Astrocyte (in vitro differentiated cells and primary cell): ENCODE measurements around the gene ASNS. TPM values are rescaled to one million over a fixed set of nuclear protein-coding genes. Genes with fewer than 3 reads are reported as not detected.

Experiments used
- DNase-seq: peaks from one replicate; pipeline ENCODE4 v3.0.0-alpha.2; 2010; ENCODE audit warnings: low read depth
- FAIRE-seq: peaks from 2 replicates; lab custom pipeline; 2011; peaks lifted over from hg19 to GRCh38; lab: Jason Lieb, UNC
- H2AFZ ChIP-seq: 2 replicates; pipeline ENCODE4 v1.6.0; 2012; ENCODE audit warnings: low read depth, low read length, inconsistent platforms
- H3K27ac ChIP-seq: 2 replicates; pipeline ENCODE4 v1.5.1; 2011; ENCODE audit warnings: low read depth, low read length, inconsistent platforms
- H3K27me3 ChIP-seq: 2 replicates; pipeline ENCODE4 v1.6.0; 2011; ENCODE audit warnings: low read length, inconsistent platforms; ENCODE audit not compliant: insufficient read depth
- H3K36me3 ChIP-seq: 2 replicates; pipeline ENCODE4 v1.5.1; 2011; ENCODE audit warnings: low read length, inconsistent platforms; ENCODE audit not compliant: insufficient read depth
- H3K4me1 ChIP-seq: 2 replicates; pipeline ENCODE4 v1.5.1; 2011; ENCODE audit warnings: low read length, inconsistent platforms; ENCODE audit not compliant: insufficient read depth
- H3K4me2 ChIP-seq: 2 replicates; pipeline ENCODE4 v1.6.0; 2012; ENCODE audit warnings: low read length, inconsistent platforms
- H3K4me3 ChIP-seq: 2 replicates; pipeline ENCODE4 v1.5.1; 2011; ENCODE audit warnings: low read depth, mild to moderate bottlenecking, low read length, inconsistent platforms; ENCODE audit not compliant: insufficient read depth
- H3K79me2 ChIP-seq: 2 replicates; pipeline ENCODE4 v1.6.0; 2012; ENCODE audit warnings: mild to moderate bottlenecking, low read length, inconsistent platforms; ENCODE audit not compliant: insufficient read depth
- H3K9ac ChIP-seq: 2 replicates; pipeline ENCODE4 v1.6.0; 2012; ENCODE audit warnings: mild to moderate bottlenecking, low read length, inconsistent platforms
- H3K9me3 ChIP-seq: 2 replicates; pipeline ENCODE4 v1.5.1; 2012; ENCODE audit warnings: low read depth, mild to moderate bottlenecking, low read length, inconsistent platforms; ENCODE audit not compliant: insufficient read depth
- H4K20me1 ChIP-seq: 2 replicates; pipeline ENCODE4 v1.6.0; 2012; ENCODE audit warnings: low read length, inconsistent platforms; ENCODE audit not compliant: insufficient read depth
- H3K27ac Mint-ChIP-seq: one replicate; pipeline ENCODE4 v1.8.0; 2021; ENCODE audit warnings: mild to moderate bottlenecking, mixed read lengths; ENCODE audit not compliant: unreplicated experiment
- H3K27me3 Mint-ChIP-seq: one replicate; pipeline ENCODE4 v1.8.0; 2021; ENCODE audit warnings: low read depth, mixed read lengths; ENCODE audit not compliant: unreplicated experiment
- H3K36me3 Mint-ChIP-seq: one replicate; pipeline ENCODE4 v1.8.0; 2021; ENCODE audit warnings: low read depth, mixed read lengths; ENCODE audit not compliant: unreplicated experiment
- H3K4me1 Mint-ChIP-seq: one replicate; pipeline ENCODE4 v1.8.0; 2021; ENCODE audit warnings: low read depth, mixed read lengths; ENCODE audit not compliant: unreplicated experiment
- H3K4me3 Mint-ChIP-seq: one replicate; pipeline ENCODE4 v1.8.0; 2021; ENCODE audit warnings: mild to moderate bottlenecking, moderate library complexity, mixed read lengths; ENCODE audit not compliant: unreplicated experiment
- H3K9me3 Mint-ChIP-seq: one replicate; pipeline ENCODE4 v1.8.0; 2021; ENCODE audit warnings: mild to moderate bottlenecking, mixed read lengths; ENCODE audit not compliant: unreplicated experiment
- EZH2 ChIP-seq: IDR thresholded peaks from 2 replicates; pipeline ENCODE4 v1.6.1; 2012; ENCODE audit warnings: mild to moderate bottlenecking, low read length, inconsistent platforms; ENCODE audit not compliant: insufficient read depth
- total RNA-seq: library from RNA; stranded (reverse); gene quantifications from 2 replicates; pipeline ENCODE4 v1.2.1, GENCODE V29; 2021
- TF ChIP-seq, protein P1 (sequence below): IDR thresholded peaks from 2 replicates; pipeline ENCODE4 v1.5.1; 2011; ENCODE audit warnings: low read depth, mild to moderate bottlenecking, inconsistent platforms, low read length, moderate library complexity; ENCODE audit not compliant: insufficient read depth

The ASNS gene
- total RNA-seq, 1 donor from 2014 or later, result 149 TPM

DNA sequence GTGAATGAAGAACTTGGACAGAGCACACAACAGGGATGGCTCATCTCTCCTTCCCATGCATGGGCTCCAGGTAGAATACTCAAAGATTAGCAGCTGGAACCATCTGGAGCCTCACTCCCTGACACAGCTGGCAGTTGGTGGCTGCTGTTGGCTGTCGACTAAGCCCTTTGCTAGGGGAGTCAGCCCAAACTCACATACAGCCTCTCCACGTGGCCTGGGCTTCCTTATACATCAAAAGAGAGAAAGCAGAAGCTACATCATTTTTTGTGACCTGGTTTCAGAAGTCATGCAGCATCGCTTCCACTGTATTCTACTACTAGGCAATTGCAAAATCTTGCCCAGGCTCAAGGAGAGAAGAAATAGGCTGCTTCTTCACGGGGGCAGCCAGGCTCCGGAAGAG lies 24.4 kb downstream of the ASNS start:
- H3K79me2 ChIP-seq, result no peaks in the 10 kb centered on the region
- H3K4me3 Mint-ChIP-seq, result no peak overlapping the region
- H3K27ac Mint-ChIP-seq, result no peak overlapping the region
- H3K27ac ChIP-seq, result no peak overlapping the region
- H3K4me2 ChIP-seq, result no peak overlapping the region
- no peak overlapping the region for H3K4me3 ChIP-seq
- no peaks in the 10 kb centered on the region for H3K9me3 ChIP-seq
- no peaks in the 10 kb centered on the region for H4K20me1 ChIP-seq
- no peak overlapping the region for H3K9ac ChIP-seq
- H3K9me3 Mint-ChIP-seq, result no peaks in the 10 kb centered on the region
- H3K36me3 ChIP-seq, result no peaks in the 10 kb centered on the region
- H3K27me3 ChIP-seq, result no peaks in the 10 kb centered on the region
- no peaks in the 10 kb centered on the region for H3K4me1 ChIP-seq
- no peaks in the 10 kb centered on the region for H3K4me1 Mint-ChIP-seq
- no peak overlapping the region for H2AFZ ChIP-seq
- H3K27me3 Mint-ChIP-seq, result peaks cover 4% of the 10 kb centered on the region
- TF ChIP-seq, protein P1, sequence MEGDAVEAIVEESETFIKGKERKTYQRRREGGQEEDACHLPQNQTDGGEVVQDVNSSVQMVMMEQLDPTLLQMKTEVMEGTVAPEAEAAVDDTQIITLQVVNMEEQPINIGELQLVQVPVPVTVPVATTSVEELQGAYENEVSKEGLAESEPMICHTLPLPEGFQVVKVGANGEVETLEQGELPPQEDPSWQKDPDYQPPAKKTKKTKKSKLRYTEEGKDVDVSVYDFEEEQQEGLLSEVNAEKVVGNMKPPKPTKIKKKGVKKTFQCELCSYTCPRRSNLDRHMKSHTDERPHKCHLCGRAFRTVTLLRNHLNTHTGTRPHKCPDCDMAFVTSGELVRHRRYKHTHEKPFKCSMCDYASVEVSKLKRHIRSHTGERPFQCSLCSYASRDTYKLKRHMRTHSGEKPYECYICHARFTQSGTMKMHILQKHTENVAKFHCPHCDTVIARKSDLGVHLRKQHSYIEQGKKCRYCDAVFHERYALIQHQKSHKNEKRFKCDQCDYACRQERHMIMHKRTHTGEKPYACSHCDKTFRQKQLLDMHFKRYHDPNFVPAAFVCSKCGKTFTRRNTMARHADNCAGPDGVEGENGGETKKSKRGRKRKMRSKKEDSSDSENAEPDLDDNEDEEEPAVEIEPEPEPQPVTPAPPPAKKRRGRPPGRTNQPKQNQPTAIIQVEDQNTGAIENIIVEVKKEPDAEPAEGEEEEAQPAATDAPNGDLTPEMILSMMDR, result no peak
- TF ChIP-seq EZH2, result no peak
- DNase-seq, result no peak
- FAIRE-seq, result no peak
- peaks cover 9% of the 10 kb centered on the region for H3K36me3 Mint-ChIP-seq

- Mint-ChIP-seq H3K27me3 (peaks cover 4% of the 10 kb centered on the region), H3K27ac (no peak overlapping the region), H3K4me1 (no peaks in the 10 kb centered on the region), H3K9me3 (peaks cover 2% of the 10 kb centered on the region), H3K36me3 (peaks cover 5% of the 10 kb centered on the region), H3K4me3 (no peak overlapping the region)
- H2AFZ ChIP-seq, result no peak overlapping the region
- H3K27me3 ChIP-seq, result no peaks in the 10 kb centered on the region
- H3K4me1 ChIP-seq, result no peaks in the 10 kb centered on the region
- no peak overlapping the region for H3K4me3 ChIP-seq
- no peak overlapping the region for H3K4me2 ChIP-seq
- no peak overlapping the region for H3K27ac ChIP-seq
- no peak for DNase-seq
- TF ChIP-seq, protein P1, result no peak
- TF ChIP-seq EZH2, result no peak
- no peak for FAIRE-seq
- H3K79me2 ChIP-seq, result no peaks in the 10 kb centered on the region
- no peaks in the 10 kb centered on the region for H3K9me3 ChIP-seq
- no peaks in the 10 kb centered on the region for H4K20me1 ChIP-seq
- H3K36me3 ChIP-seq, result no peaks in the 10 kb centered on the region
- H3K9ac ChIP-seq, result no peak overlapping the region
Observed at GRCh38 chr7:97846945-97847344, 25.3 kb downstream of the ASNS start.

- Mint-ChIP-seq H3K4me3 (no peak overlapping the region), H3K9me3 (peaks cover 2% of the 10 kb centered on the region), H3K4me1 (no peaks in the 10 kb centered on the region), H3K27me3 (peaks cover 4% of the 10 kb centered on the region), H3K27ac (no peak overlapping the region), H3K36me3 (peaks cover 2% of the 10 kb centered on the region)
- no peaks in the 10 kb centered on the region for H3K79me2 ChIP-seq
- no peaks in the 10 kb centered on the region for H4K20me1 ChIP-seq
- H3K4me3 ChIP-seq, result no peak overlapping the region
- no peaks in the 10 kb centered on the region for H3K9me3 ChIP-seq
- no peak for DNase-seq
- no peak for TF ChIP-seq EZH2
- TF ChIP-seq, protein P1, result peak; percentile 41
- no peaks in the 10 kb centered on the region for H3K36me3 ChIP-seq
- no peaks in the 10 kb centered on the region for H3K27me3 ChIP-seq
- H3K9ac ChIP-seq, result no peak overlapping the region
- H2AFZ ChIP-seq, result no peak overlapping the region
- peak; percentile 54 for FAIRE-seq
- H3K27ac ChIP-seq, result no peak overlapping the region
- H3K4me2 ChIP-seq, result no peak overlapping the region
- H3K4me1 ChIP-seq, result no peaks in the 10 kb centered on the region
Observed at GRCh38 chr7:97845622-97846203, 26.5 kb downstream of the ASNS start.
